Astrocyte of the cerebellum (primary cell): ENCODE measurements around the gene NCSTN.

Source experiments
- DNase-seq: peaks from one replicate; pipeline ENCODE4 v3.0.0-alpha.2; 2011; ENCODE audit warnings: low read depth
- H3K4me3 ChIP-seq: 2 replicates; pipeline ENCODE4 v1.5.1; 2011; ENCODE audit warnings: mild to moderate bottlenecking, low read depth, low read length, moderate library complexity
- CTCF ChIP-seq: IDR thresholded peaks from 2 replicates; pipeline ENCODE4 v1.5.1; 2012; ENCODE audit warnings: low read length, low read depth, moderate library complexity, mild to moderate bottlenecking; ENCODE audit errors: missing control alignments
- in situ Hi-C: cut with HindIII; loops from 2 replicates; pipeline ENCODE4 v1.10.0; 2017; ENCODE audit warnings: low sequenced_read_pairs

The NCSTN gene

GRCh38 chr1:160407839-160408801 is 64.9 kb downstream of the NCSTN start:
- DNase-seq, result no peak
- no peak overlapping the region for H3K4me3 ChIP-seq
- in situ Hi-C loops, result no loop called here

More at GRCh38 chr1:160407839-160408801, 64.9 kb downstream of the NCSTN start:
- no peak for TF ChIP-seq CTCF
